Measurements from ENCODE around the gene SRRD. TPM values are rescaled to one million over a fixed set of nuclear protein-coding genes. Genes with fewer than 3 reads are reported as not detected.
A peak's percentile ranks its signal among the peaks of the same experiment; 100 is the strongest.

SRRD gene
- total RNA-seq, 4 donors from 2014 or later: 3.0 to 11.4 (median 6.2) TPM

- intact Hi-C loops (cut with DNase I; ENCODE audit: low total_unique reads): no loop called here
- no peaks in the 10 kb centered on the region for H3K36me3 ChIP-seq
- peak overlapping the region; percentile 92 to 95 (median 94) for H3K27ac ChIP-seq
- in situ Hi-C loops (cut with MboI; ENCODE audit: low pct_ligation_motif_present in 1 of 4, low pct_unique_long_range_greater_than_20kb in 1 of 4, low sequenced_read_pairs in 3 of 4): no loop called here
- H3K4me3 ChIP-seq: peak overlapping the region; percentile 74 to 92 (median 84)
- TF ChIP-seq EP300 (IDR thresholded peaks at IDR 0.05; ENCODE audit: low read depth): no peak
- no peak for TF ChIP-seq CTCF (IDR thresholded peaks at IDR 0.05)
- no peak for TF ChIP-seq POLR2AphosphoS5 (IDR thresholded peaks at IDR 0.05)
- TF ChIP-seq POLR2A (IDR thresholded peaks at IDR 0.05): no peak
- H3K27me3 ChIP-seq: no peaks in the 10 kb centered on the region
- DNase-seq: no peak
- peaks cover 33 to 65% (median 51%) of the 10 kb centered on the region in 4 donors for H3K4me1 ChIP-seq
- no peaks in the 10 kb centered on the region for H3K9me3 ChIP-seq
- WGBS, 2 donors (ENCODE audit: low coverage in 1 of 2): 7 to 17% methylated on average over 2 to 7 of the region's 7 CpGs
Observed at GRCh38 chr22:26483043-26483438, 636 bp upstream of the SRRD start.

GRCh38 chr22:26484360-26484706 is 656 bp downstream of the SRRD start:
- in situ Hi-C loops (cut with MboI; ENCODE audit: low pct_ligation_motif_present in 1 of 4, low pct_unique_long_range_greater_than_20kb in 1 of 4, low sequenced_read_pairs in 3 of 4) (no loop called here), intact Hi-C loops (cut with DNase I; ENCODE audit: low total_unique reads) (no loop called here)
- Histone ChIP-seq H3K36me3 (no peaks in the 10 kb centered on the region), H3K27me3 (no peaks in the 10 kb centered on the region), H3K27ac (peak overlapping the region; percentile 92 to 95 (median 94)), H3K4me3 (peak overlapping the region; percentile 74 to 92 (median 84)), H3K9me3 (no peaks in the 10 kb centered on the region), H3K4me1 (peaks cover 33 to 56% (median 47%) of the 10 kb centered on the region in 4 donors)
- WGBS, 2 donors (ENCODE audit: low coverage in 1 of 2): 4 to 7% methylated on average over 3 to 6 of the region's 6 CpGs
- TF ChIP-seq POLR2AphosphoS5 (IDR thresholded peaks at IDR 0.05) (no peak), CTCF (IDR thresholded peaks at IDR 0.05) (no peak)
- DNase-seq: no peak

- 49 to 50% methylated on average over 7 of the region's 7 CpGs for WGBS, 2 donors (ENCODE audit: low coverage in 1 of 2)
- TF ChIP-seq CTCF (IDR thresholded peaks at IDR 0.05): no peak
- TF ChIP-seq EP300 (IDR thresholded peaks at IDR 0.05; ENCODE audit: low read depth): no peak
- no peak for TF ChIP-seq POLR2A (IDR thresholded peaks at IDR 0.05)
- TF ChIP-seq POLR2AphosphoS5 (IDR thresholded peaks at IDR 0.05): no peak
- in situ Hi-C loops (cut with MboI; ENCODE audit: low pct_ligation_motif_present in 1 of 4, low pct_unique_long_range_greater_than_20kb in 1 of 4, low sequenced_read_pairs in 3 of 4): no loop called here
- Histone ChIP-seq H3K4me1 (peaks cover 32 to 50% (median 40%) of the 10 kb centered on the region in 4 donors), H3K9me3 (no peaks in the 10 kb centered on the region), H3K27ac (peak overlapping the region; percentile 92 to 95 (median 94)), H3K4me3 (no peak overlapping the region), H3K36me3 (peaks cover 0 to 4% (median 0%) of the 10 kb centered on the region in 4 donors), H3K27me3 (no peaks in the 10 kb centered on the region)
- intact Hi-C loops (cut with DNase I; ENCODE audit: low total_unique reads): loop anchor here (5.0 kb wide), 1 partner anchor 1617 kb away; no protein-coding TSS in a partner anchor
- DNase-seq: no peak
Observed at GRCh38 chr22:26485013-26485412, 1.3 kb downstream of the SRRD start.

GRCh38 chr22:26485806-26486390 is 2.2 kb downstream of the SRRD start:
- in situ Hi-C loops (cut with MboI; ENCODE audit: low pct_ligation_motif_present in 1 of 4, low pct_unique_long_range_greater_than_20kb in 1 of 4, low sequenced_read_pairs in 3 of 4) (no loop called here), intact Hi-C loops (cut with DNase I; ENCODE audit: low total_unique reads) (loop anchor here (5.0 kb wide), 1 partner anchor 1616 kb away; no protein-coding TSS in a partner anchor)
- Histone ChIP-seq H3K4me3 (no peak overlapping the region), H3K27ac (no peak overlapping the region), H3K4me1 (peaks cover 24 to 41% (median 31%) of the 10 kb centered on the region in 4 donors), H3K27me3 (no peaks in the 10 kb centered on the region), H3K36me3 (peaks cover 0 to 13% (median 2%) of the 10 kb centered on the region in 4 donors), H3K9me3 (no peaks in the 10 kb centered on the region)
- WGBS, 2 donors (ENCODE audit: low coverage in 1 of 2): 78% methylated on average over 3 of the region's 3 CpGs; no CpG with 5 or more reads in 1 of the 2 donors
- no peak for DNase-seq
- no peak for TF ChIP-seq POLR2A (IDR thresholded peaks at IDR 0.05)
- no peak for TF ChIP-seq EP300 (IDR thresholded peaks at IDR 0.05; ENCODE audit: low read depth)
- TF ChIP-seq POLR2AphosphoS5 (IDR thresholded peaks at IDR 0.05): no peak
